HepG2 (cell line): ENCODE results near the gene PRR33. TPM values are rescaled to one million over a fixed set of nuclear protein-coding genes. Genes with fewer than 3 reads are reported as not detected.

ENCODE experiments used
- ATF7-NPFF ChIP-seq: sonication (generic); formaldehyde crosslinking; IDR thresholded peaks from 2 replicates; pipeline ENCODE4 v1.8.1; 2023; ENCODE audit warnings: mild to moderate bottlenecking, low read depth, missing genetic modification reagents, moderate library complexity
- BRD4 ChIP-seq: sonication (generic); formaldehyde crosslinking; IDR thresholded peaks from 2 replicates; pipeline ENCODE4 v1.4.0; 2020; ENCODE audit warnings: missing genetic modification reagents
- CHCHD3 ChIP-seq: sonication (generic); formaldehyde crosslinking; IDR thresholded peaks from 2 replicates; pipeline ENCODE4 v1.8.0; 2022; ENCODE audit warnings: mild to moderate bottlenecking, missing genetic modification reagents, moderate library complexity
- FOXJ3 ChIP-seq: sonication (generic); formaldehyde crosslinking; IDR thresholded peaks from 2 replicates; pipeline ENCODE4 v1.4.0; 2020; ENCODE audit warnings: missing genetic modification reagents, mild to moderate bottlenecking, borderline replicate concordance
- GMEB2 ChIP-seq: IDR thresholded peaks from 2 replicates; pipeline ENCODE4 v1.6.1; 2016; ENCODE audit warnings: missing biosample characterization, missing genetic modification reagents, low read depth
- HDAC2 ChIP-seq: sonication (generic); formaldehyde crosslinking; IDR thresholded peaks from 2 replicates; pipeline ENCODE4 v1.4.0; 2020; ENCODE audit warnings: missing genetic modification reagents
- KDM3A ChIP-seq: IDR thresholded peaks from 2 replicates; pipeline ENCODE4 v1.6.1; 2018; ENCODE audit warnings: low read depth, missing compliant biosample characterization
- KMT2A ChIP-seq: sonication (generic); formaldehyde crosslinking; IDR thresholded peaks from 2 replicates; pipeline ENCODE4 v1.4.0; 2020; ENCODE audit warnings: missing genetic modification reagents
- NFIB ChIP-seq: sonication (generic); formaldehyde crosslinking; IDR thresholded peaks from 2 replicates; pipeline ENCODE4 v1.9.0; 2021; ENCODE audit warnings: missing genetic modification reagents, mild to moderate bottlenecking, borderline replicate concordance
- NPAS2 ChIP-seq: sonication (generic); formaldehyde crosslinking; IDR thresholded peaks from 2 replicates; pipeline ENCODE4 v1.8.0; 2022; ENCODE audit warnings: mild to moderate bottlenecking, missing genetic modification reagents, borderline replicate concordance
- SIX4 ChIP-seq: sonication (generic); formaldehyde crosslinking; IDR thresholded peaks from 2 replicates; pipeline ENCODE4 v1.4.0; 2020; ENCODE audit warnings: missing genetic modification reagents
- TOE1 ChIP-seq: sonication (generic); formaldehyde crosslinking; IDR thresholded peaks from 2 replicates; pipeline ENCODE4 v1.4.0; 2020; ENCODE audit warnings: mild to moderate bottlenecking, missing genetic modification reagents
- ZFP91 ChIP-seq: sonication (generic); formaldehyde crosslinking; IDR thresholded peaks from 2 replicates; pipeline ENCODE4 v1.9.0; 2022; ENCODE audit warnings: missing genetic modification reagents, mild to moderate bottlenecking, borderline replicate concordance
- ZKSCAN5 ChIP-seq: sonication (generic); formaldehyde crosslinking; IDR thresholded peaks from 2 replicates; pipeline ENCODE4 v1.5.1; 2020; ENCODE audit warnings: mild to moderate bottlenecking, missing genetic modification reagents
- ZNF17 ChIP-seq: sonication (generic); formaldehyde crosslinking; IDR thresholded peaks from 2 replicates; pipeline ENCODE4 v1.5.0; 2020; ENCODE audit warnings: mild to moderate bottlenecking, missing genetic modification reagents
- ZNF503 ChIP-seq: sonication (generic); formaldehyde crosslinking; IDR thresholded peaks from 2 replicates; pipeline ENCODE4 v1.4.0; 2020; ENCODE audit warnings: missing genetic modification reagents
- ZNF7 ChIP-seq: IDR thresholded peaks from 2 replicates; pipeline ENCODE4 v1.6.1; 2016; ENCODE audit warnings: missing biosample characterization, missing genetic modification reagents
- ZNF788 ChIP-seq: sonication (generic); formaldehyde crosslinking; IDR thresholded peaks from 2 replicates; pipeline ENCODE4 v1.5.0; 2020; ENCODE audit warnings: mild to moderate bottlenecking, missing genetic modification reagents, borderline replicate concordance
- ZSCAN9 ChIP-seq: IDR thresholded peaks from 2 replicates; pipeline ENCODE4 v1.6.1; 2016; ENCODE audit warnings: borderline replicate concordance
- polyA plus RNA-seq, 8 experiments: library from polyadenylated mRNA; depleted of rRNA in 3 of 8; stranded (reverse) in 7 of 8; unstranded in 1 of 8; fragments of >200 nt; fragmentation: Illumina TruSeq in 4 of 8; extraction: Trizol in 4 of 8; gene quantifications; 2 replicates each; pipeline versions ENCODE4 v1.2.1 to v1.2.3, GENCODE V29; 2011 to 2016; ENCODE audit warnings: low read depth in 4 of 8, missing spikeins in 1 of 8, mixed read lengths in 1 of 8; ENCODE audit not compliant: insufficient read depth in 1 of 8
- total RNA-seq, 5 experiments: library from RNA; depleted of rRNA; stranded (reverse); fragments of >200 nt; fragmentation: Illumina TruSeq; extraction: Trizol; gene quantifications; 2 replicates each; pipeline ENCODE4 v1.2.3, GENCODE V29; 2016; ENCODE audit warnings: low read depth in 1 of 5
- TF ChIP-seq, protein P1 (sequence below): sonication (generic); formaldehyde crosslinking; IDR thresholded peaks from 2 replicates; pipeline ENCODE4 v1.5.0; 2020; ENCODE audit warnings: missing genetic modification reagents
- TF ChIP-seq, protein P2 (sequence below): sonication (generic); formaldehyde crosslinking; conservative IDR thresholded peaks from 2 replicates; pipeline ENCODE4 v1.8.1; 2023; ENCODE audit warnings: missing genetic modification reagents

The PRR33 gene
- total and polyA plus RNA-seq, 2 of the 13 experiments (the other 11 are each of a cell fraction or from before 2014, with no cell fraction given), result not detected

GRCh38 chr11:1844221-1845094 is 47.2 kb downstream of the PRR33 start (continued):
- TF ChIP-seq GMEB2 (CRISPR knock-in tag) (no peak), ZNF788 (CRISPR knock-in tag) (0 out of 2 replicates have a peak, but pooled peaks have one; percentile 23), ZKSCAN5 (CRISPR knock-in tag) (no peak), ZNF7 (CRISPR knock-in tag) (no peak), NPAS2 (no peak), TOE1 (CRISPR knock-in tag) (no peak), ATF7-NPFF (CRISPR knock-in tag) (no peak), BRD4 (CRISPR knock-in tag) (peak; percentile 50; the same call in 1 of the 2 replicates), NFIB (no peak), KDM3A (CRISPR knock-in tag) (no peak), FOXJ3 (CRISPR knock-in tag) (no peak), CHCHD3 (CRISPR knock-in tag) (no peak), HDAC2 (no peak), ZFP91 (0 out of 2 replicates have a peak, but pooled peaks have one; percentile 19), KMT2A (no peak), SIX4 (CRISPR knock-in tag) (no peak), ZNF17 (no peak), ZSCAN9 (CRISPR knock-in tag) (no peak), ZNF503 (CRISPR knock-in tag) (no peak)
- TF ChIP-seq, protein P1, sequence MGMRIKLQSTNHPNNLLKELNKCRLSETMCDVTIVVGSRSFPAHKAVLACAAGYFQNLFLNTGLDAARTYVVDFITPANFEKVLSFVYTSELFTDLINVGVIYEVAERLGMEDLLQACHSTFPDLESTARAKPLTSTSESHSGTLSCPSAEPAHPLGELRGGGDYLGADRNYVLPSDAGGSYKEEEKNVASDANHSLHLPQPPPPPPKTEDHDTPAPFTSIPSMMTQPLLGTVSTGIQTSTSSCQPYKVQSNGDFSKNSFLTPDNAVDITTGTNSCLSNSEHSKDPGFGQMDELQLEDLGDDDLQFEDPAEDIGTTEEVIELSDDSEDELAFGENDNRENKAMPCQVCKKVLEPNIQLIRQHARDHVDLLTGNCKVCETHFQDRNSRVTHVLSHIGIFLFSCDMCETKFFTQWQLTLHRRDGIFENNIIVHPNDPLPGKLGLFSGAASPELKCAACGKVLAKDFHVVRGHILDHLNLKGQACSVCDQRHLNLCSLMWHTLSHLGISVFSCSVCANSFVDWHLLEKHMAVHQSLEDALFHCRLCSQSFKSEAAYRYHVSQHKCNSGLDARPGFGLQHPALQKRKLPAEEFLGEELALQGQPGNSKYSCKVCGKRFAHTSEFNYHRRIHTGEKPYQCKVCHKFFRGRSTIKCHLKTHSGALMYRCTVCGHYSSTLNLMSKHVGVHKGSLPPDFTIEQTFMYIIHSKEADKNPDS, result peak; percentile 49; the same call in 1 of the 2 replicates
- TF ChIP-seq, protein P2, sequence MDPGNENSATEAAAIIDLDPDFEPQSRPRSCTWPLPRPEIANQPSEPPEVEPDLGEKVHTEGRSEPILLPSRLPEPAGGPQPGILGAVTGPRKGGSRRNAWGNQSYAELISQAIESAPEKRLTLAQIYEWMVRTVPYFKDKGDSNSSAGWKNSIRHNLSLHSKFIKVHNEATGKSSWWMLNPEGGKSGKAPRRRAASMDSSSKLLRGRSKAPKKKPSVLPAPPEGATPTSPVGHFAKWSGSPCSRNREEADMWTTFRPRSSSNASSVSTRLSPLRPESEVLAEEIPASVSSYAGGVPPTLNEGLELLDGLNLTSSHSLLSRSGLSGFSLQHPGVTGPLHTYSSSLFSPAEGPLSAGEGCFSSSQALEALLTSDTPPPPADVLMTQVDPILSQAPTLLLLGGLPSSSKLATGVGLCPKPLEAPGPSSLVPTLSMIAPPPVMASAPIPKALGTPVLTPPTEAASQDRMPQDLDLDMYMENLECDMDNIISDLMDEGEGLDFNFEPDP (CRISPR knock-in tag), result 0 out of 2 replicates have a peak, but pooled peaks have one; percentile 69
